ENCODE results near the gene RAB7B.

Gene RAB7B

DNA sequence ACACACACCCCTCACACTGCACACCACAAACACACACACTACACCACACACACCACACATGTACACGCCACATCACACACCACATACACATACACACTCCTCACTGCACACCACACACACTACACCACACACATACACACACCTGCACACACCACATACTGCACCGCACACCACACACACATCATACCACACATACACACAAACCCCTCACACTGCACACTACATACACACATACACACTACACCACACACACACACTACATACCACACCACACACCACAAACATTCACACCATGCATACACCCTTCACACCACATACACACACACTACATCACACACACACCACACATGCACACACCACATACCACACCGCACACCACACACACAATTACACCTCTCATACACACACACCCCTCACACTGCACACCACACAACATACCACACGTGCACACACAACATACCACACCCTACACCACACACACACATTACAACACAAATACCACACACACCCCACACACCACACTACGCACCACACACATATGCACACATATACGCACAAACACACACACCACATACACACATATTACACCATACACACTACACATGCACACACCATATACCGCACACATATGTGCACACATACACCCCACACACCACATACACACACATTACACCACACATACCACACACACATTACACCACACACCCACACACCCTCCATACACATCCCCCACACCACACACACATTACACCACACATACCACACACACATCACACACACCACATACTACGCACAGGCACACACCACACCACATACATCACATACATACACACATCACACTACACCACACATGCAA is 29.6 kb downstream of the RAB7B start:
- no peak for DNase-seq (ENCODE audit: low read depth, low spot score)

GRCh38 chr1:205972491-205973168 is 30.6 kb downstream of the RAB7B start:
- no peak for DNase-seq (ENCODE audit: low read depth, low spot score)

DNA sequence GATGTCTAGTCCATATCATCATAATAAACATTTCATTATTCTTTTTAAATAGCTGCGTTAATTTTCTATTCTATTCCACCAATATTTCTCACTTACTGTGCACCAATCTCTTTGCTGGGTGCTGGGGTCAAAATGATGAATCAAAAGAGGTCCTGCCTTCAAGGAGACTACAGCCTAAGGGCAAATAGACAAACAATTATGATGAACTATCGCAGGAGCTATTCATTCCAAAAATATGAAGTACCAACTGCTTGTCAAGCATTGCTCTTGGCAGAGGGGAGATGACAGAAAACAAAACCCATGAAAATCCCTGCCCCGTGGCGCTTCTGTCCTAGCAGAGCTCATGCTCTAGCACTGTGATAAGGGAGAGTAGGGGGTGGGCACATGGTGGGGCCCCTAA is 31.1 kb downstream of the RAB7B start:
- no peak for DNase-seq (ENCODE audit: low read depth, low spot score)

- no peak for DNase-seq (ENCODE audit: low read depth, low spot score)
Measured at GRCh38 chr1:205971082-205971481, 32.1 kb downstream of the RAB7B start.

DNA sequence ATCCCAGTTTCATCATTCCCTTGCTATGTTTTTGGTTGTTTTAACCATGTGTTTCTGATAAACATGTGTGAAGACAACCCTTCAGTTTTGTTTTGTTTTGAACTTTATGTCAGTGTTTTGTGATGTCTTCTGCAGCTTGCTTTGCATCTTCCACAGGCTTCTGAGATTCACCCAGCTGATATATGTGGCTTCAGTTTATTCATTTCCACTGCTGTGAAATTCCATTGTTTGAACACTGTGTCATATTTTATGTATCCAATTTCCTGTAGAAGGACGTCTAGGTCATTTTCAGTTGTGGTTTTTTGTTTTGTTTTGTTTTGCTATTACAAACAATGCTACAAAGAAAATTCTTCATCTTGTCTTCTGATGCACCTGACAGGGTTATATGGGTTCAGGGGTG is 32.7 kb downstream of the RAB7B start:
- DNase-seq (ENCODE audit: low read depth, low spot score), result no peak

- DNase-seq (ENCODE audit: low read depth, low spot score), result no peak
Measured at GRCh38 chr1:205969229-205969628, 34.0 kb downstream of the RAB7B start.

DNA sequence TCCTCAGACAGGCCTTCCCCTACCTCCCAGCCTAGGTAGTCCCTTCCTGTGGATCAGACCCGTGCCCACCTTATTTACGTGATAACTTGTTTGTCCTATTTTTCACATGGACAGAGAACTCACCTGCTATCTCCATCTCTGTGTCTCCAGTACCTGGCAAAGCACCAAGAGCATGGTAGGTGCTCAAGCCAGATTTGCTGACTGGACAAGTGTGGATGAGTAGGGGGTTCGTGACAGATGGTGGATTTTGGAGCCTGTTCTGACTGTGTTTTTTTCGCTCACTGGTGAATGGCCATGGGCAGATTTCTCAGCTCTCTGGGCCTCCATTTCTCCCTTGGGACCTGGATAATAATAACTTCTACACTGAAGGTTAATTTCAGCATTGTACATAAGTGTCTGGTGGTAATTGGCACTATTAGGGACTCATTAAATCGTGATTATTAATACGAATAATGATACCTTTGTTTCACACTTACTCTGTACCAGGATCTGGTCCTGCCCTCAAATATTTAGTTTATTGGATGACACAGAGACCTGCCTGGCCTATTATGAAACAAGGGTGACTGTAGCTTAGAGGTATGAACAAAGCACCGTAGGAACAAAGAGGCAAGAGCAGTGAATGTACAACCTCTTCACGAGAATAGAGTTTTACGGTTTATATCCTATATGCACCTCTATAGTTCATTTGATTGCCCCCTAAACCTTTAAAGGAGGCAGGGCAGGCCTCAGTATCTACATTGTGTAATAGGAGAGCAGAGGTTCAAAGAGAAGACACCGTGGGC is 35.5 kb downstream of the RAB7B start:
- no peak for DNase-seq (ENCODE audit: low read depth, low spot score)

- no peak for DNase-seq (ENCODE audit: low read depth, low spot score)
Measured at GRCh38 chr1:205965036-205965884, 37.9 kb downstream of the RAB7B start.

DNA sequence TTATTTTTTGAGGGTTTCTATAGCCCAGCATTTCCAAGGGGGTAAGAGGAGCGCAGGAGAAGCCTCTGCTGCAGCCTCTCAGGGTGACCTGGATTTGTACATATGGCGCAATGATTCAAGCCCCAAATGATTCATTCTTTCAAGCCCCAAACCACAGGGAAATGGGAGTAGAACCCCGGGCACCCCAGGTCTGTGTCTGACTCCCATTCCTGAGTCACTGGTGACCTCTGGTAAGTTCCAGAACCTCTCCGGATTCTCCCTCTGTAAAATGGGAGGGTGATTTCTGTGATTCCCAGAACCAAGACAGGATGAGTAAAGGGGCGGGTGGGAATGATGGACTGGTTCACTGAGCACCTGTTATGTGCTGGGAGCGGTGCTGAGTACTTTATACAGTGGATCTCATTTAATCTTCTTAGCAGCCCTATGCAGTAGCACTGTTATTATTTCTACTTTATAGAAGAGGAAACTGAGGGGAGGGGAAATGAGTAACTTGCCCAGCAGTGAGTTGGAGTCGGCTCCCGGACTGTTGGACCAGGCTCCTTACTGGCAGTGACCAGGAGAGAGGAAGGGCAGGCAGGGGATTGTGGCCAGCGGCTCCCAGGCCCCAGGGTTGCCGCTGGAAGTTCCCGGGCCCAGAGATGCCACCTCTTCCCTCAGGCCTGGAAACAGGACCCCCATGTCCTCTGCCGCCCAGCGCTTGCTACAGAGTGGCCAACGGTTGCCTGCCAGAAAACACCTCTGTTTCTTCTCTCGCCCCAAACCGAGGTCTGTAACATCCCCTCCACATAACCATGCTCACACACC is 39.6 kb downstream of the RAB7B start:
- DNase-seq (ENCODE audit: low read depth, low spot score), result no peak

GRCh38 chr1:205962821-205963221 is 40.4 kb downstream of the RAB7B start:
- no peak for DNase-seq (ENCODE audit: low read depth, low spot score)

DNA sequence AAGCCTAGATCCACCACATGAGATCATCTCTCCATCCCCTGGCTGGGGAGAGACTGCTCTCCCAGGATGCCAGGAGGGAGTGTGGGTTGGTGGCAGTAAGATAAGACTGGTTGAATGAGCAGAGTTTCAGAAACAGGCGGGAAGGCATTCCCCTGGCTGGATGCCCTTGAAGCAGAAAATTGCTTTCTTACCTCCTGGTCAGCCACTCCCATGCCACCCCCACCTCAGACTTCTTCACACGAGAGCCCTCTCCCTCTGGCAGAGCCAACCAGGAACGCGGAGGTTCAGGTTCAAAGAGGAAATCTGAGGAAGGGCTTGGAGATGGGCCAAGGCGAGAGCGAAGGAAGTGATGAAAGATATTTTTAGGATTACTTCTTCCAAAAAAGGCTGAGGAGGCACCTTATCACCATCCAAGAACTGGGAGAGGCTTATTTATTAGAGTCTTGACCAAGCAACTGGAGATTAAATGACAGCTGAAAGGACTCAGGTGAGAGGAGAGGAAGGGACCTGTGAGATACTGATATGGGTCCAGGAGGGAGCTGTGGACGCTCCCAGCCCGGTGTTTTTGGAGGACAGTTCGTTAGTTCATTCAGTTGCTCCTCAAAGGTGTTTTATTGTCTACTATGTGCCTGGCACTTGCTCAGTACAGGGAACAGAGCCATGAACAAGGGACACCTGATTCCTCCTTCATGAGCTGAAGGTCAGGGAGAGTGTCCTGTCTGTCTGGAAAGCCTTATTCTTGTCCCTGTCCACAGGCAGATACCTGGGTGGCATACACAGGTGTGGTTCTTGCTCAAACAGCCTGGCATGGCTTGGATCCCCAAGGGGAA is 41.0 kb downstream of the RAB7B start:
- no peak for DNase-seq (ENCODE audit: low read depth, low spot score)

DNA sequence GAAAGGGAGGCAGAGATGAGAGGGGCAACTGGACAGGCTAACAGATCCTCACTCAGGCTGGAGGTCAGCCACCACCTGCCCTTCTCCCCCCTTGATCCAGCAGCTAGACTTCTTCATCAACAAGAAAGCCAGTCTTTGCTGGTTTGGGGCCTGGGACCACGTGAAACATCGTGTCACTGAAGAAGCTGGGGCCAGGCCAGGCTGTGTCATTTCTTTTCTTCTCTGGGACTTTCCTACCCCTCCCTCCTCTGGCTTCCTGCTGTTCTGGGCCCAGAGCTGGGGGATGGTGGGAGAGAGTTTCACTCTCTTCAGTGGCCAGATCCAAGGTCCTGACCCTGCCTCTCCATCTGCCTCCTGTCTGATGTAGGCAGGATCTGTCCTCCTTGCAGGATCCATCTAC is 41.8 kb downstream of the RAB7B start:
- no peak for DNase-seq (ENCODE audit: low read depth, low spot score)

GRCh38 chr1:205959789-205960188 is 43.4 kb downstream of the RAB7B start:
- no peak for DNase-seq (ENCODE audit: low read depth, low spot score)

DNA sequence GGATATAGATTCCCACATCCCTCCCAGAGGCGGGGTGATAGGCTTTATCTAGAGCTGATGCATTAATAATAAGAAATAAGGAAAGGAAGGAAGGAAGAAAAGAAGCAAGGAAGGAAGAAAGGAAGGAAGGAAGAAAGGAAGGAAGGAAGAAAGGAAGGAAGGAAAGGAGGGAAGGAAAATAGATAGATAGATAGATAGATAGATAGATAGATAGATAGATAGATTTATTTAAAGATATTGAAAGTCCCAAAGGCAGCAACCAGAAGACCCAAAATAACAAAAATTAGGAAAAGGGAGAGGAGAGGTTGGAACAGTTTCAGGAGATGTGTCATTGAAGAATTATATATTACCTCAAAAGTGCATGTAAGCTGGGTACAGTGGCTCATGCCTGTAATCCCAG is 47.7 kb downstream of the RAB7B start:
- no peak for DNase-seq (ENCODE audit: low read depth, low spot score)

DNA sequence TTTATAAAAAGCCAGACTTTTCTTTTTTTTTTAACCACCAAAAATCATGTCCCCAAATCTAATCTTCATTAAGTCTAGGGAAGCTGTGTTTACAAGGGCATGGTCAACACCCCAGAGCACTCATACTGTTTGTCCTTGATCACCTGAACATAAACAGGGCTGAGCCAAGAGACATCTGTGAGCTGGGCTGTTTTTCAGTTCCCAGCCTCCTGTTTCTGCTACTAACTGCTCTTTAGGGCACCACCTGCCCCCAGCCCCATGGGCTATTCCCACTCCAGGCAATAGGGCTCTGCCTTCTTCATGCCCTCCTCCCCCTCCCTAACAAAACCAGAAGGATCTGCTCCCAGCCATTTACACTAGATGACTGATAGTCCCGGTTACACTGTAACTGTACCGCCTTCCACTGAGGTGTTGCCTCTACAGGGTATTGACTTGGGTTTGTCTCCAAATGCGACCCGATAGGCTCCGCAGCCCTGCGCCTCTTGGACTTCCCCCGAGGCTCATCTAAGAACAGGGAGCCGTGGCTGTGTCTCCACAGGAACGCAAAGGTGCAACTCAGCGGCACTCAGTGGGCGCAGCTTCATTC is 48.3 kb downstream of the RAB7B start:
- no peak for DNase-seq (ENCODE audit: low read depth, low spot score)

DNA sequence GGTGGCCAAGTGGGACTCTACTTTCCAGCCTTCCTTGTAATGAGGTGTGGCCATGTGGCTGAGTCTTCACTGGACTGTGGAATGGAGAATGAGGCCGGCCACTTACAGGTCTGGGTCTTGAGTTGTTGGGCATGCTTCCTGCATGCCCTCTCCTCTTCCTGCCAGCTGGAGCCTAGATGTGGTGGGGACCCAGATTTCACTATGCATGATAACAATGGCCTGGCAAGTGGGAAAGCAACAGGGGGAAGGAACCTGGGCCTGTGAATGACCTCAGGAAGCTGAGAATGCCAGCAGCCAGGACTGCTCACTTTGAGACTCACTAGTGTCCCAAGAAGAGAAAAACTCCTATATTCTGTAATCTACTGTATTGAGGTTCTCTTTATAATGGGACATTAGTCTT is 51.4 kb downstream of the RAB7B start:
- DNase-seq (ENCODE audit: low read depth, low spot score), result no peak

DNA sequence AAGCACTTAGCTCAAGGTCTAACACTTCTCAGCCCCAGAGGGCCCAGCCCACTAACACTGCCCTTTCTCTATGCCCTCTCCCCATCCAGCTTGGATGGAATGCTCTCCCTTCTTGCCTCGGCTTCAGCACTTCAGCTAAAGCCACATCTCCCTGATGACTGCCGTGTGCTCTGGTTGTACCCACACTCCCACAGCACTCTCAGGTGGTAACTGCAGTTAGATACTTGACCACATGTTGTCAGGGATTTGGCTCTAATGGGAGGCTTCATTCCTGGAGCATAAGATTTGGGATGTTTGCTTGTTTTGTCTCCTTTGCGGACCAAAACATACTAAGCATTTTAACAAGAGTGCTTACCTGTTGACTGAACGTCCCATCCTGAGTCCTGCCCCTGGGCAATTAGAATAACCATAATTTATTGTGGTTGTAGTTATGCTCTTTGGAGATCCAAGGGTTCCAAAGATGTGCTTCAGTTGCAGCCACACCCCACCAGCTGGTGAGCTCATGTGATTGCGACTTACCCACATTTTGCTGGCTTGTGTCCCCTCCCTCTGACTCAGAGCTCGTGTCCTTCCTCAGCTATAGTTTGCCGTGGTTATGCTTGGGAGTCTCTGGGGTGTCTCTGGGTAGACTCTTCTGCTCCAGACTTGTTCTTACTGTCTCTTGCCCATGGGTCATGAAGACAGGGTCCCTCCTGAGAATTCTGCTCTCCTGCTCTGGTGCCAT is 52.2 kb downstream of the RAB7B start:
- no peak for DNase-seq (ENCODE audit: low read depth, low spot score)

DNA sequence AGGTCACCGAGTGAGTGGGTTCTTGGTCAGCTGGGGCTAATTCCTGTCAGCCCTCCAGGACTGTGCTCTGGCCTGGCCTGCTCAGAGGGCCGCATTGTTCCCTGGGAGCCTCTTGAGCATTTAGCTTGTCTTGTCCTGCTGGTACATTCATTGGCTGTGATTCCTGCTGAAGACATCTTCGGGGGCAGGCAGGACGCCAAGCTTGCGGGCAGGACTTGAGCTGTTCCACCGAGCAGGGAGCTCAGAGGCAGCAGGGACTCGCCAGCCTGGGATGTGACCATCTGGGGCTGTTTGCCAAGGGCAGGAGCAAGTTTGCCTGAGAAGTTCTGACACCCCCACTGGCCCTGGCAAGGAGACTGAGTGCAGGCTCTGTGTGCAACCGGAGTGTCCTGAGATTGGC is 52.9 kb downstream of the RAB7B start:
- DNase-seq (ENCODE audit: low read depth, low spot score), result no peak

DNA sequence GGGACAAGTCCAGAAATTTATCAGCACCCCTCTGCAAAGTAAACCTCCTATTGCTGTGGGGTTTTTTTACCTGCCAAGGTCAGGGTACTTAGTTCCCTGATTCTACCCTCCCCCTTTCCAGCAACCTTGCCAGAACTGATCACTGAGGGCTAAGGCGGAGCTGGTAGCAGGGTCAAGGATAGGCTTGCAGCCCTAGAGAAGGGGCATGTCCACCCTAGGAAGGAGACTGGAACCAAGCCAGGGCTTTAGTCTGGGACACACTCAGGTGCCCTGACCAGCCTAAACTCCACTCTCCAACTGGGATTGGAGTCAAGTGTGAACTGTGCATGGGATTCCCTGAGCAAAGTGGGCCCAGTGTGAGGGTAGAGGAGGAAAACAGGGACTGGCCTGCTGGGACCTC is 53.4 kb downstream of the RAB7B start:
- DNase-seq (ENCODE audit: low read depth, low spot score), result no peak
